GM13976 (cell line): ENCODE results near the gene ZNF462.

Experiments used
- DNase-seq: peaks from one replicate; pipeline ENCODE4 v3.0.0; 2012; ENCODE audit warnings: low spot score
- in situ Hi-C: fragments of 300-500 bp; cut with MboI; formaldehyde crosslinking; loops from one replicate; pipeline ENCODE4 v1.12.0; 2022; ENCODE audit warnings: low sequenced_read_pairs, mixed read lengths, inconsistent platforms; ENCODE audit not compliant: unreplicated experiment
- TF ChIP-seq, protein P1 (sequence below): IDR thresholded peaks from 2 replicates; pipeline ENCODE4 v1.5.1; 2012; ENCODE audit warnings: borderline replicate concordance, mild to moderate bottlenecking; ENCODE audit not compliant: insufficient read depth; ENCODE audit errors: extremely low read depth, missing control alignments, control extremely low read depth

Gene ZNF462

DNA sequence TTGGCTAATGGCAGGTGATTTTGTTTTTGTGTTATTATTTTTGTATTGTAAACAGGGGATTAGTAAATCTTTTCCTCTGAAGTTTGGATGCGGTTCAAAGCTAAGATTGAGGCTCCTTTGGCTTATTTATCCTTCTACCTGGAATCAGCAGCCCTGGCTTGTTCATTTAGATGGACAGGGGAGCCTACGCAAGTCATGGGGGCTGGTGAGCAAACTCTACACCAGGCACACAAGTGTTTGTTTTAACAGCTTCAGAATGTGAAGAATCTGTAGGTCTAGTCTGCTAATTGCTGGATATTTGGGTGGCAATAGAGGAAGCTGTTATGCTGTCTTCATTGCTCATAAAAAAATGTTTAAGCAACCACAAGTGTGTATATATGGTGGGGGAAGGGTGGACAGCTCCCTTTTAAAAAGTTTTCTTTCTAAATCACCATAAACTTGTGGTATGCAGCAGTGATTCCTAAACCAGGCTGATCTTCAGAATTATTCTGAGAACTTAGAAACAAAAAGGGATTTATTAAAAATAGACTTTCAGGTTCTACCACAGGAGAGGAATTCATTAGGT, 20.7 kb downstream of the ZNF462 start:
- TF ChIP-seq, protein P1, sequence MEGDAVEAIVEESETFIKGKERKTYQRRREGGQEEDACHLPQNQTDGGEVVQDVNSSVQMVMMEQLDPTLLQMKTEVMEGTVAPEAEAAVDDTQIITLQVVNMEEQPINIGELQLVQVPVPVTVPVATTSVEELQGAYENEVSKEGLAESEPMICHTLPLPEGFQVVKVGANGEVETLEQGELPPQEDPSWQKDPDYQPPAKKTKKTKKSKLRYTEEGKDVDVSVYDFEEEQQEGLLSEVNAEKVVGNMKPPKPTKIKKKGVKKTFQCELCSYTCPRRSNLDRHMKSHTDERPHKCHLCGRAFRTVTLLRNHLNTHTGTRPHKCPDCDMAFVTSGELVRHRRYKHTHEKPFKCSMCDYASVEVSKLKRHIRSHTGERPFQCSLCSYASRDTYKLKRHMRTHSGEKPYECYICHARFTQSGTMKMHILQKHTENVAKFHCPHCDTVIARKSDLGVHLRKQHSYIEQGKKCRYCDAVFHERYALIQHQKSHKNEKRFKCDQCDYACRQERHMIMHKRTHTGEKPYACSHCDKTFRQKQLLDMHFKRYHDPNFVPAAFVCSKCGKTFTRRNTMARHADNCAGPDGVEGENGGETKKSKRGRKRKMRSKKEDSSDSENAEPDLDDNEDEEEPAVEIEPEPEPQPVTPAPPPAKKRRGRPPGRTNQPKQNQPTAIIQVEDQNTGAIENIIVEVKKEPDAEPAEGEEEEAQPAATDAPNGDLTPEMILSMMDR = no peak
- no peak for DNase-seq
- in situ Hi-C loops = no loop called here

DNA sequence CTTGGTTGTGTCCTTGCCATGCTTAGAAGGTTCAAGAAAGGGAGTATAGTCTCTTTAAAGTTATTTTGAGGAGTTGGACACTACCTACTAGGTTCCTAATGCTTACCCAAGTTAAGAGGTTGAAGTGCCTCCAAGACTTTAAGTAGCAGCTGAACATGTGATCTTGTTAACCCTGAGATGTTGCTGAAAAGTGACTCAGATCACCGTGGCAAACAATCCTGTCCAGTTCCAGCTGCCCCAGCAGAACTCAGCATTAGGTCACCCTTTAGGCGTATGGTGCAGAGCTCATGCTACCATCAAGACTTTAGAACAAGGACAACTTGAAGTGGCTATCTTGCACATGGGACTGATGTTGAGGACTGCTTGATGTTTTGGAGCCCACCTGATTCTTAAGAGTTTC, 22.5 kb downstream of the ZNF462 start:
- in situ Hi-C loops = no loop called here
- TF ChIP-seq, protein P1 = no peak
- DNase-seq = no peak

DNA sequence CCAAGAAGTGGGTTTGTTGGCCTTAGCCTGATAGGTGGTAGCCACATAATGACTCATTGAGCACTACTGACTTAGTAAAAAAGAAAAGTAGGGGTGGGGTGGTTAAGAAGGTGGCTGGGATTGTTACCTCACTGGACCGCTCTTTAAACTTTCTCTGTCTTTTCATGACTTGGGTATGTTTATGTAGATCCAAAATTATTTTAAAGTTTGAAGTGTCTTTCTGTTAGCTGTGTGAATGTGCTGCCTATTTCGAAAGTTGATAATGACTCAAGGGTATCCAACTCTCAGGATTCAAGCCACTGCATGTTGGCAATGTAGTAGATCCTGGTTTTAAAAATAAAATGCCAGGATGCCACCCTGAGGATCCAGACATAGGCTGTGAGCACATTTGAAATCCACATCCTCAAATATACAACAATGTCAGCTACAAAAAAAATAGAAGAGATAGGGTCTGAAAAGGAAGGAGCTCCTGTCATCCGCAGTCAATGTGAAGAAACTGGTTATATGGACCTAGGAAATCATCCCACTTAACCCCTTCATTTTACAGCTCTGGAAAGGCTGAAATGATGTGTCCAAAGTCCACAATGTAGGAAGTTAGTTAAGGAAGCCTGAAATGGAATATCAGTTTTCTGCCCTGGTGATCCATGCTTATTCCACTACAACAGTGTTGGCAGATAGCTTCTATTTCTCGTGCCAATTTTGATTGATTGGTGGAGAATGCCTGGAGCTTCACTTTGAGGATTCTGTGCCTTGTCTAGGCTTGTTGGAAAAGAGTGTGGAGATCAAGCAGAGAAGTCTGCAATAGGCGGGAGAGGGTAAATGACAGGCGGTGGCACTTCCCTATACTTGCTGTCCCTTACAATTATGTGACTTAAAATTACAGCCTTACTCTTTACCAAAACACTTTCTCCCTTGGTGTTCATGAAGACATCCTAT, 23.4 kb downstream of the ZNF462 start:
- TF ChIP-seq, protein P1 = no peak
- in situ Hi-C loops = no loop called here
- no peak for DNase-seq

DNA sequence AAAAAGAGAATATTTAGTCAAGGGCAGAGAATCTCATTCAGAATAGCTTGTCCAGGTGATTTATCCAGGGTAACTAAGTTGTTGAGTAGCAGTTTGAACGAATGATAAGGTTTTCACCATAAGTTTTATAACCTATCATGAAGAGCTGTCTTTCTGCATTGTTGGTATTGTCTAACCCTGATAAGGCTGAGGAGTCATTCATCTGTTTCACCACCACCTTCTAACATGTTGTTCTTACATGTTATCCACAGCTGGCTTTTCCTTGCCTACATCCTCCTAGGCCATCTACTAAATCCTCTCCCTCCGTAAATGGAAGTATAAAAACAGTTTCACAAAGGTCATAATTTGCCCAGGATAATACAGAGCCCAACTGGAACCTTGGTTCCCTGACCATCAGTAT, 24.1 kb downstream of the ZNF462 start:
- TF ChIP-seq, protein P1 = no peak
- DNase-seq = no peak
- in situ Hi-C loops = no loop called here

DNA sequence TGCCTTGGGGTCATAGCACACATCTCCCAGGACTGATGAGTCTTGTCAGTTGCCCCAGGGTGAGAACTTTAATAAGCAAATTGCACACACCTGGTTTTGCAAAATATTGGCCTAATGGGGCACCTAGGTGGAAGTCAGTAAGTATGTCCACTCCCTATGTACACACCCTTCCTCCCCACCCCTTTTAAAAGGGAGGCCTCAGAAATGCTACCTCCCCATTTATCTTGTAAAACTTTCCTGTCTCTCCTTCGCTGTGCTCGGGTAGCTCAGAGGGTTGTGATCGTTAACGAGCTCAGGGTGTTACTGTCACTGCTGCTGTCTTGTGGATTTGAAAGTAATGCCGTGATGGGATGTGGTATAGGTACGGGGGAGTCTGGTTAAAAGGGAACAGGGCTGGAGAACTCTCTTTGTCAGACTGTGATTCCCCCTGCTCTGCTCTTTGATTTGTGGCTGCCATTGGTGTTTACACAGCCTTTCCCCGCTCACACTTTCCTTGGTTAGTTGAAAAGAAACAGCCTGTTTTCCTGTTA, 26.2 kb downstream of the ZNF462 start:
- in situ Hi-C loops = no loop called here
- TF ChIP-seq, protein P1 = no peak
- no peak for DNase-seq

DNA sequence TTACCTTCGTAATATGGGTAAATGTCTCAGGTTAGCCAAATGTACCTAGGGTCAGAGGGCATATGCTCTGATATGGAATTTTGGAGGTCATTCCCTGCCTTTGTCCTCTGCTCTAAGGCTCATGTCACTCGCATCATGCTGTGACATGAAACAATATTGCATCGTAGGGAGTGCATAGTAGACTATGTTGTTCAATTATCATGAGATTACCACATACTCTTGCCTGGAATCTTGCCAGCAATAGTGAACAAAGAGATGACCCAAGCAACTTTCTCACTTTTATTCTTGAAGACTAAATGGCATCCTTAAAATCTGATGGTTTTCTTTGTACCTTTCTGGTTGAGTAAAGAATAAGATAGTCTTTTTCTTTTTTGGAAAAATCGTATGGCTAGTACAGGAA, 27.6 kb downstream of the ZNF462 start:
- in situ Hi-C loops = no loop called here
- no peak for DNase-seq
- TF ChIP-seq, protein P1 = no peak
